ENCODE measurements around the gene DGKZ. TPM values are rescaled to one million over a fixed set of nuclear protein-coding genes. Genes with fewer than 3 reads are reported as not detected.

DGKZ gene
- total and polyA plus RNA-seq, 2 of the 13 experiments (the other 11 are each of a cell fraction or from before 2014, with no cell fraction given) = 15.8 to 20.7 TPM

- peak; percentile 95; the same call in 1 of the 2 replicates for TF ChIP-seq ZNF780A (CRISPR knock-in tag; IDR thresholded peaks at IDR 0.05)
- peak; percentile 99 for TF ChIP-seq ZNF773 (CRISPR knock-in tag; IDR thresholded peaks at IDR 0.05; ENCODE audit: borderline replicate concordance)
- TF ChIP-seq TRAFD1 (CRISPR knock-in tag; IDR thresholded peaks at IDR 0.05; ENCODE audit: borderline replicate concordance) = no peak
- TF ChIP-seq MAX (IDR thresholded peaks at IDR 0.05) = peak; percentile 83
- no peak for TF ChIP-seq HMGA1 (CRISPR knock-in tag; conservative IDR thresholded peaks at IDR 0.05)
- TF ChIP-seq FOXO1 (CRISPR knock-in tag; IDR thresholded peaks at IDR 0.05) = peak; percentile 80
- TF ChIP-seq ZBTB40 (IDR thresholded peaks at IDR 0.05) = no peak
- peak; percentile 90 for TF ChIP-seq ZBTB40 (CRISPR knock-in tag; IDR thresholded peaks at IDR 0.05)
- peak; percentile 87 for TF ChIP-seq ZKSCAN8 (CRISPR knock-in tag; IDR thresholded peaks at IDR 0.05; ENCODE audit: borderline replicate concordance)
- TF ChIP-seq ZNF629 (CRISPR knock-in tag; conservative IDR thresholded peaks at IDR 0.05) = peak; percentile 40; the same call in 1 of the 2 replicates
- no peak for TF ChIP-seq ZNF383 (CRISPR knock-in tag; IDR thresholded peaks at IDR 0.05; ENCODE audit: borderline replicate concordance)
- TF ChIP-seq MXD1 (CRISPR knock-in tag; IDR thresholded peaks at IDR 0.05) = peak; percentile 99
- no peak for TF ChIP-seq FIP1L1 (IDR thresholded peaks at IDR 0.05; ENCODE audit: borderline replicate concordance, insufficient read depth, low read depth, low read length)
- peak; percentile 99 for TF ChIP-seq ZNF256 (CRISPR knock-in tag; conservative IDR thresholded peaks at IDR 0.05)
- peak; percentile 41; the same call in 1 of the 2 replicates for TF ChIP-seq NR2C2 (CRISPR knock-in tag; IDR thresholded peaks at IDR 0.05; ENCODE audit: borderline replicate concordance)
- no peak for TF ChIP-seq POLR2AphosphoS5 (IDR thresholded peaks at IDR 0.05; ENCODE audit: low read depth, low read length)
These were observed 45.4 kb downstream of the DGKZ start (continued) for GRCh38 chr11:46392421-46393230.

All from HepG2 (cell line).